GM13977 (cell line): ENCODE data around the gene EIF4A2.

Experiments used
- DNase-seq: peaks from one replicate; pipeline ENCODE4 v3.0.0; 2012; ENCODE audit warnings: low spot score
- CTCF ChIP-seq: IDR thresholded peaks from 2 replicates; pipeline ENCODE4 v1.5.1; 2012; ENCODE audit warnings: mild to moderate bottlenecking, control low read depth; ENCODE audit not compliant: insufficient read depth; ENCODE audit errors: extremely low read depth, missing control alignments
- in situ Hi-C: fragments of 300-500 bp; cut with MboI; formaldehyde crosslinking; loops from one replicate; pipeline ENCODE4 v1.12.0; 2022; ENCODE audit warnings: low sequenced_read_pairs, low pct_unique_long_range_greater_than_20kb, mixed read lengths, inconsistent platforms; ENCODE audit not compliant: unreplicated experiment

Gene EIF4A2

GRCh38 chr3:186783058-186783730 lies at the start of gene EIF4A2:
Gene EIF4A2, plus strand, starts transcription at chr3:186783577. Its CDS starts 34 bp downstream, at chr3:186783611.
- in situ Hi-C loops = no loop called here
- peak; percentile 92 for DNase-seq

GRCh38 chr3:186742618-186743380 lies 40.6 kb upstream of the EIF4A2 start:
- TF ChIP-seq CTCF = no peak
- no peak for DNase-seq
- in situ Hi-C loops = no loop called here

More at GRCh38 chr3:186783058-186783730, at the start of gene EIF4A2:
- no peak for TF ChIP-seq CTCF

- TF ChIP-seq CTCF = no peak
- in situ Hi-C loops = no loop called here
- no peak for DNase-seq
Measured at GRCh38 chr3:186743666-186744065, 39.7 kb upstream of the EIF4A2 start.

GRCh38 chr3:186746008-186746407 lies 37.4 kb upstream of the EIF4A2 start:
- TF ChIP-seq CTCF = no peak
- in situ Hi-C loops = no loop called here
- no peak for DNase-seq

- in situ Hi-C loops = no loop called here
- TF ChIP-seq CTCF = no peak
- no peak for DNase-seq
Measured at GRCh38 chr3:186750316-186750715, 33.1 kb upstream of the EIF4A2 start.

- no peak for DNase-seq
- TF ChIP-seq CTCF = no peak
- in situ Hi-C loops = no loop called here
Measured at GRCh38 chr3:186751480-186751879, 31.9 kb upstream of the EIF4A2 start.
